GM18951 (cell line): ENCODE data around the gene HNRNPU.

Source experiments
- POLR2A ChIP-seq: IDR thresholded peaks from 4 replicates; pipeline ENCODE4 v1.6.1; 2011; ENCODE audit warnings: mild to moderate bottlenecking; ENCODE audit not compliant: insufficient read length, insufficient read depth; ENCODE audit errors: extremely low read depth
- in situ Hi-C: fragments of 300-500 bp; cut with MboI; formaldehyde crosslinking; loops from one replicate; pipeline ENCODE4 v1.12.0; 2022; ENCODE audit warnings: low sequenced_read_pairs, mixed read lengths, inconsistent platforms; ENCODE audit not compliant: unreplicated experiment

The HNRNPU gene

DNA sequence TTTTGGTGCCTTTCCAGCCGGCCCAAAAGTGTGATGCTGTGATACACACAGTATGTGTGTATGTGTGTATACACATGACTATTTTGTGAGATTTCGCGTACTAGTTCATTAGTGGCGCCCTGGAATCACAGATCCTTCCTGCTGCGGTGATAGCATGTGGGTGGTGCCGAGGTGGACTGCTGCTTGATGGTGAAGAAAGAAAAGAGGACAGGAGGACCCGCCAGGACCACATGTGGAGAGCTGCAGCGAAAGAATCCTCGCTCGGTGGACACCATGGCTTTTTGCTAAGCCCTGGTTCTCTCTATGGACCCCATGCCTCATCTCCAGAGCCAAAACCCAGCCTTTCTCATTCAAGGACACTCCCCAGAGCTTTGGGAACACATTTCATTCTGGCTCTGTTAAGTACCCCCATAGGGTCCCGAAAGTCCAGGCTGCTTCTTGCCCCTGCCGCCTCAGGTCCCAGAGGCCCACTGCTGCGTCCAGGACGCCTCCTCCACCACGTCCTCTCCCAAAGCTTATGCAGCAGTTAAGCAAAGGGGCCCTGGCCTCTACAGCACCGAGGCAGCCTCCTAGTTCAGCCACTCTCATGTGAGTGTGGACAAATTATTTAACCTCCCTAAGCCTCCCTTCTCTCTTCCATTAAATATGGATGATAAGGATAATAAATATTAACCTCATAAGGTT is 61.6 kb downstream of the HNRNPU start:
- no peak for TF ChIP-seq POLR2A
- in situ Hi-C loops = loop anchor here (10.0 kb wide), 1 partner anchor 242 kb away; no protein-coding TSS in a partner anchor

GRCh38 chr1:244802041-244802440 is 62.3 kb downstream of the HNRNPU start:
- in situ Hi-C loops = loop anchor here (10.0 kb wide), 1 partner anchor 243 kb away; no protein-coding TSS in a partner anchor
- TF ChIP-seq POLR2A = no peak

- TF ChIP-seq POLR2A = no peak
- in situ Hi-C loops = loop anchor here (10.0 kb wide), 1 partner anchor 244 kb away; no protein-coding TSS in a partner anchor
Observed at GRCh38 chr1:244801246-244801645, 63.1 kb downstream of the HNRNPU start.

DNA sequence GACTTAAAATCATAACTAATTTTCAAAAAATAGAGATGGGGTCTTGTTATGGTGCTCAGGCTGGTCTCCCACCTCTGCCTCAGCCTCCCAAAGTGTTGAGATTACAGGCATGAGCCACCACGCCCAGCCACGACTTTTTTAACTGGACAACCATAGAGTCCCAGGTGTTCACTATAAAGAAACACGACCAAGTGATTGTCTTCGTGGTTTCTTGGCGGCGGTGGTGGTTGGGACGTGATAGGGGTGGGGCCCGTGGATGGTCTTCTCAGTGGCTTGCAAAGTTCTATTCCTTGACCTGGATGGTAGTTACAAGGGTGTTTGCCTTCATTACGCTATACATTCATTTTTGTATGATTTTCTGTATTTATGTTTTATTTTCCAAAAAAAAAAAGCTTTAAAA is 63.5 kb downstream of the HNRNPU start:
- TF ChIP-seq POLR2A = no peak
- in situ Hi-C loops = loop anchor here (10.0 kb wide), 1 partner anchor 244 kb away; no protein-coding TSS in a partner anchor
